ENCODE measurements around the gene CAB39L. TPM values are rescaled to one million over a fixed set of nuclear protein-coding genes. Genes with fewer than 3 reads are reported as not detected.
A peak's percentile ranks its signal among the peaks of the same experiment; 100 is the strongest.

Gene CAB39L
- total RNA-seq, 1 experiment from 2014 or later, result 2.2 TPM

DNA sequence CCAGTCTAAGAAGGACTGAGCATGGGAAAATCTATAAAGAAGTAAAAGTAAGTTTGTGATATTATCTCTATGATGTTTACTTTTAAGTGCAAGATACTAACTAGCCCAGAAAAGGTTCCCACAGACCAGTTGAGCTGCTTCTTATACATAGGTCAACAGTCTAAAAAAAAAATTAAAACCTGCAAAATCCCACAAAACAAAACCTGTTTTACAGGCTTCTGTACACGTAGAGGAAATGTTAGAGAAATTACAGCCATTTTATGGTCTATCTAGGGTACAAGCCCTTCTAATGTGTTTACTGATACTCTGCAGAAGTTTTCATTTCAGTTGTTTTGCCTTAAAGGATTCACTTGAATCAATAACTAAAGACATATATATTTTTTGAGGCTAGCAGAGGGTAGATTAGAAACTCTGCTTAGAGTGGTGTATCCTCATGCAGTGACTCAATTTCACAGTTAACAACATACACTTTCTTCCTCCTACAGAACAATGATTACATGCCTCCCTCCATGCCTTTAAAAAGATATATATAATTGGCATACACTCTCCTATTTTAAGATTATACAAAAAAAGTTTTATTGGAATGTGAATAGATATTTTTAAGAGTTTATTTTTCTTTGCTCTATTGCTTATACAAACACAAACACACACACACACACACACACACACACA lies 43.9 kb downstream of the CAB39L start:
- DNase-seq (ENCODE audit: low read depth), result no peak

DNA sequence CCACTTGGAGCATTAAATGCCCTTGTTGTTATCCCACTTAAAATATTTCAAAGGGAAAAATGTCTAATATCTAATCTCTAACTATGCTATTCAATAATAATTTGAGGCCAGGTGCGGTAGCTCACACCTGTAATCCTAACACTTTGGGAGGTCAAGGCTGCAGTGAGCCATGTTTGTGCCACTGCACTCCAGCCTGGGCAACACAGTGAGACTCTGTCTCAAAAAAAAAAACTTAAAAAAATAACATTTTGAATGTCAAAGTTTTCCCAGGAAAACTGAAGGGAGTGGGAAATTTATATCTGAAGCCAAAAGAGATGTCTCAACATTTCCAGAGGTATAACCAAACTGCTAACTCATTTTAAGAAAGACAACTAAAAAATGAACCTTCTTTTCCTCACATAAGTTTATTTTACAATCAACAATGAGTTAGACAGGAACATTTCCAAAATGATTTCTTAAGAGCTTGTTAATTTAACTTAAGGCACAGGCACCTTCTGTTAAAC lies 47.9 kb downstream of the CAB39L start:
- no peak for DNase-seq (ENCODE audit: low read depth)

DNA sequence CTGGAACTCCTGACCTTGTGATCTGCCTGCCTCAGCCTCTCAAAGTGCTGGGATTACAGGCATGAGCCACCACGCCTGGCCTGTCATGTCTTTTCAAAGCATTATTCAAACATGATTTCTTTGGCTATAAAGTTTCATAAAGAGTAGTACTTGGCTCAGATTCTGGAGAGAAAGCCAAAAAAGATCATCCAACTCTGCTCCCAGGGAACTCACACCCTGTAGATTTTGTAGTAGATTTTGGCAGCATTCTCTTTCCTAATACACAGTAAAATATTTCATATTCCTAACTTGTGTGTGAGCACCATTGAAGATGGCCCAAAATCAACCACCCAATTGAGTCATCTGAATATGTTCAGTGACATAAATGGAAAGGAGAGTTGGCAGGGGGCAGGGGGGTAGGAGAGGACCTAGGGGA lies 48.4 kb downstream of the CAB39L start:
- DNase-seq (ENCODE audit: low read depth), result no peak

DNA sequence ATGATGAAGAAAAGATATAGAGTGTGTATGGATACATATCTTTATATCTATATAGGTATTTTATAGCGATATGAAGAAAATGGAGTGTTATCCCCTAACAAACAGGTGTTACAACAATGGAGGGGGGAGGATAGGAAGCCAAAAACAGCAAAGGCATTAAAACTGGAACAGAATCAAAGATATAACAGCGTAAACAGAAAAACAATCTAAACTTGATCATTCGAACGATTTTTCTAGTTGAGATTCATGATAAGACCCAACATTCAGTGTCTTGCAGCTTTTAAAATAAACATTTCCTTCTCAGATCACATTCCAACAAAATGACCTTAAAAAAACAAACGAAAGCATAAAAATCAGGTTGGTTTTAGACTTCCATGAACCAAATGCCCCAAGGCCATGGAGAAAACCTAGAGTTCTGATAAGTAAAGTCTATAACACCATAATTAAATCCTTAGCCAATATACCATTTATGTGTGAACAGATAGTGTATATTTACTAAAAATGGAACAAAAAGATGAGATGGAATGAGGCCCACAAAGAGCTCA lies 55.7 kb downstream of the CAB39L start:
- no peak for DNase-seq (ENCODE audit: low read depth)

DNA sequence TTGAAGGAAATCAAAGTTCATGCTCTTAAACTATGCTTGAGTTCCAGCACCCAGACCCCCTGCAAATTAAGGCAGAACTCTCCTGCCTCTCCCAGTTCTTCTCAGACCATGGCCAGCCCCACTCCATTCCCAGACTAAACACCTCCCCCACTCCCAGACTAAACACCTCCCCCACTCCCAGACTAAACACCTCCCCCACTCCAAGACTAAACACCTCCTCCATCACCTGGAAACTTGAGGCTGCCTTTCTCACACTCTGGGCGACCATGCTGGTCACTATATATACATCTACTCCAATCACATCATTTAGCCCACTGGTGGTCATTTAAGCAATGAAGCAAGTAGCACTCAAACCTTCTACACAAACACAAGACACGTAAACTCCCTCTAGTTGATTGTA lies 57.2 kb downstream of the CAB39L start:
- DNase-seq (ENCODE audit: low read depth), result no peak

DNA sequence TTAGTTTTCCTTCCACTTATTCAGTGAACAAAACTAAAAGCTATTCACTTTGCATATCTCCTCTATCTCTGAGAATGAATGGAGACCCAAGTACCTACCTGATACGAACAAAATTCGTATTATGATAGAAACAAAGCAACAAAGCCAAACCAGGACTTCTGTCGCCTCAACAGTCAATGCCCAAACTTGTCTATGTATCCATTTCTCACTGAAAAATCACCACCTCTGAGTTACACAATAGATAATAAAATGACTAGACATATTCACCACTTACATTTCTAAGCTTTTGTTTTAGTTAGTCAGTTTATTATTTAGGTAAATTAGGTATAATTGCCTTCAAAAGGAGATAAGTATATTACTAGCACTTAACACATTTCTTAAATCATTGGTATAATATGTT lies 67.7 kb downstream of the CAB39L start:
- no peak for DNase-seq (ENCODE audit: low read depth)

DNA sequence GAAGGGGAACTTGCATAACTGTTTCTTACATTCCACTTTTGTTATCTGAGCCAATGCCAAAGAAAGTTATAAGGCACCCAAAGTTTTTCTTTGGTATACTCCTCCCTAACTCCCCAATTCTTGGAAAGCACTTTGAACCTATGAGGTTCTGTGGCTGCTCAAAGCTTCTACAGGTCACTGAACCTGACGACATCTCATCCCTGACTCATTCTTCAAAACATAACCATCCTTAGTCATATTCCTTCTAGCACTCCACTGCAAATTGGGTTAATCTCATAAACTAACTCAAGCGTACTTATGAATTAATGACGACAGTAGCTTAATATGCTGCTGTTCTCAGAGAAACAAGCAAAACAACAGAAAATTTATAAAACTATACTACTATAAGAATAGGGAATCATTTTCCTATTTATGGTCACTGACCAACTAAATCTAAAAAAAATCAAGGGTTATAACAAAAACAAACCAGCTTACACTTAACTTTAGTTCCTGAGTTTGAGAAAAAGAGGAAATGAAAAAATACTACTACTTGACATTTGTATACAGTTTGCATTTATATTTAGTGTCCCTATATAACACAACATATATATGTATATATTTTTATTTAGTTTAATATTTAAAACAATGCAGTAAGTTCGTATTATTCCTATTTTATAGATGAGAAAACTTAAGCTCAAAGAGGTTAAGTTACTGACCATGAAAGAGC lies 69.1 kb downstream of the CAB39L start:
- peak; percentile 78 for DNase-seq (ENCODE audit: low read depth)

DNA sequence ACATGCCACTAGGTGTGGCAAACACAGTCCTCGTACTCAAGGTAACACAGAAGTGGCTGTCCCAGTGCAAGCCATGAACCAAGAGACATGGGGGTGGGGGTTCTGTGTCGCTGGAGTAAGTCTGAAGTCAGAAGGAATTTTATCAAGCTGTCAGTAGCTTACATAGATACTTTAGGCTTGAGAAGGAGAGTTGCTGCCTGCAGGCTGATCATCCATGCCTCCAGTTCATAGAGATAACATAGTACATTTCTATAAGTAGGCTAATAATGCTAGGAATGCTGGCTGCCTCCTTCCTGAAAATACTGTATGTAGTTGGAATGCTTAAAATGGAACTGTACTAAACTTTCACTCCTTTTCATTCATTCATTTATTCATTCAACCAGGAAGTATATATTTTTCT lies 70.1 kb downstream of the CAB39L start:
- no peak for DNase-seq (ENCODE audit: low read depth)

DNA sequence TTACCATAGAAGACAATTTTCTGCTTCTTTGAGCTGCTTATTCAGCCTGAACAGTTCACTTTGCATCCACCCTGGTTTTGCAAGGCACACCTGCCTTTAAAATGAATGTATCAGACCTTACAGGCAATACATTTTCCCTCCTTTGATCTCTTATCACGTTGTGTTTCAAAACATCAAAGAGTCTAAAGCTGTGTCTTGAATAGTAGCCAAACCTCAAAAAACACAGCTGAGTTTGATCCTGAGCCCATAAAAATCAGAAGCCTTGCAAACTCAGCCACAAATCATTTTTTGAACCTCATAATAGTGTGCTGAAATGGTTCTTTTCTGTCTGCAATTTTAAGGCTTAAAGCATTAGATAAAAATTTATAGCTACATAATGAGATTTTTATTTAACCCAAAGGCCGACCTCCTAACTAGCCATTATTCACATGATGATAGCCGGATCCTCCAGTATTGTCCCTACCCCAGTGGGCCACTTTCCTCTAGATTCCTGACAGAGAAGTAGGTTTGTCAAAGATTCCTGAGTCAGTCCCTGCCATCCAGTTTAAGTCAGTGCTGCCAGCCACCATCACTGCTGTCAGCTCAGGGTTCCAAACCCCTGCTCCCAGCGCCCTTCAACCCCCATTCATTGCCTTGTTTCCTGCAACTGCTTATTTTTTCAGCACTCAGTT lies 71.8 kb downstream of the CAB39L start:
- DNase-seq (ENCODE audit: low read depth), result no peak

DNA sequence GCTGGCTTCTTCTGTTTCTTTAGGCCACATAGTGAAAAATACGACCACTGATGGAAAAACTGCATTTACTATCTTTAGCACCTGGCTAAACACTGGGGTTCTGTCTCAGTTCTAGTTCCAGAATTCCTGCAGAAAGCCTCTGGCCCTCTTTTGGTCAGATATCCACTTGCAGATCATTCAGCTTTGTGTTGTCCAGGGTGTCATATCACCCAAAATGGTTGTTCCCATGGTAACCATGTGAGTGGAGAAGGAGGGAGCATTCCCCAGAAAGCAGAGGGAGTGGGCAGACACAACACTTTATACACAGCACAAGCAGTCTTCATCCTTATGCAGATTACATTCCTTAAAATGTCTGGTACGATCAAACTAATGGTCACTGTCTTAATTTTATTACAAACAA lies 73.5 kb downstream of the CAB39L start:
- DNase-seq (ENCODE audit: low read depth), result no peak

DNA sequence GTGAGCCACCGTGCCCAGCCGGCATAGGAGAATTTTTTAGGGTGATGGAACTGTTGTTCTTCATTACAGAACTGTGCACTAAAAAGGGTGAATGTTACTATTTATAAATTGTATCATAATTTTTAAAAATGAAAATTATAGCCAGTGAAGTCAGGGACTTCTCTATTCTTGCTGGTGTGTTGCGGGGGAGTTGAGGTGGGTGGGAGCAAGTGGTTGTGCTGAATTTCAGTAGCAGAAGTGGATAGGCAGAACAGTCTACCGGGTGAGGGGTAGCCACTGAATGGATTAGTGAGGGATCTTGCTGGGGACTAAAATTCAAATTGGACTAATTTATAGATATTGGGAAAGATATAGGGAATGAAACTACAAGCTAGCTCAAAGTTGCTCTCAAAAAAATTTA lies 74.0 kb downstream of the CAB39L start:
- DNase-seq (ENCODE audit: low read depth), result no peak

DNA sequence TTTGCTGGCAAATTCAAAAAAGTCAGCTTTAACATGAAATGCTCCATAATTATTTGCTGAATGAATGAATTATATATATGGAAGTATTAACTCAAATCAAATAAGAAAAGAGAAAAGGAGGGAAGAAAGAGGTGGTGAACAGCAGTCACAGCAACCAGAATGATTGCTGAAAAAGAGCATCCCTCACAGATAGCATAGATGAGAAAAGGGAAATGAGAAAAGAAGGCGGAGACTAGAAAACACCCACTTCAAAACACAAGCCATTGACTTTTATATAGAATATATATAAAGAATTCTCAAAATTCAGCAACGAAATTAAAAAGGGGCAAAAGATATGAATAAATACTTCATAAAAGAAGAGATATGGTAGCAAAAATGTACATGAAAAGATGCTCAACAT lies 75.2 kb downstream of the CAB39L start:
- DNase-seq (ENCODE audit: low read depth), result no peak

DNA sequence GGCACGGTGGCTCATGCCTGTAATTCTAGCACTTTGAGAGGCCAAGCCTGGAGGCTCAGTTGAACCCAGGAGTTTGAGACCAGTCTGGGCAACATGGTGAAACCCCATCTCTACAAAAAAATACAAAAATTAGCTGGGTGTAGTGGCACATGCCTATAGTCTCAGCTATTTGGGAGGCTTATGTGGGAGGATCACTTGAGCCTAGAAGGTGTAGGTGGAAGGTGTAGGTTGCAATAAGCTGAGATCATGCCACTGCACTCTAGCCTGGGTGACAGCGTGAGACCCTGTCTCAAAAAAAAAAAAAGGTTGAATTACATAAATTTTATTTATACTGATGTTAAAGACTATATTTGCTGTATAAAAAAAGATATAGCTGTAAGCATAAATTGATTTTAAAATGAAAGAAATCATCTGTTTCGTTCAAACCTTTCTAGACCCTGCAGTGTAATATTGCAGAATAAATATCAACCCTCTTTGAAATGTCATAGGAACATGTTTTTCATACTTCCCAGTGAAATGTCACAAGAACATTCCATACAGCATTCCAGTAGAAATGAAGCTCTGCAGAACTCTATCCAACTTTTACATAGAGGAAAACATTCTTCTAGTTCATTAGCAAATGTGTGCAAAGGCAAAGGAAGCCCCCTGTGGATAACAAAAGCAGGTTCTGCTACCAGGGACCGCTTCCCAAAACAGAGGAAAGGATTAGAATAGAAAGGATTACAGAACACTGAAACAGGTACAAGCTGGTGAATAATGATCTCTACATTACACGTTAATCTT lies 76.0 kb downstream of the CAB39L start:
- no peak for DNase-seq (ENCODE audit: low read depth)

DNA sequence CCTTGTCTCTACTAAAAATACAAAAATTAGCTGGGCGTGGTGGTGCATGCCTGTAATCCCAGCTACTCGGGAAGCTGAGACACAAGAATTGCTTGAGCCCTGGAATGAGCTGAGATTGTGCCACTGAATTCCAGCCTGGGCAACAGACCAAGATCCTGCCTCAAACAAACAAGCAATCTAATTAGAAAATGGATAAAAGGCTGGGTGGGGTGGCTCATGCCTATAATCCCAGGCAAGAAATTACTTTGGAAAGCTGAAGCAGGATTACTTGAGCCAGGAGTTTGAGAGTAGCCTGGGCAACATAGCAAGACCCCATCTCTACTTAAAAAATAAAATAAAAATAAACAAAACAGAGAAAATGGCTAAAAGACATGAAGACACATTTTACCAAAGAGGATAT lies 77.0 kb downstream of the CAB39L start:
- DNase-seq (ENCODE audit: low read depth), result no peak

DNA sequence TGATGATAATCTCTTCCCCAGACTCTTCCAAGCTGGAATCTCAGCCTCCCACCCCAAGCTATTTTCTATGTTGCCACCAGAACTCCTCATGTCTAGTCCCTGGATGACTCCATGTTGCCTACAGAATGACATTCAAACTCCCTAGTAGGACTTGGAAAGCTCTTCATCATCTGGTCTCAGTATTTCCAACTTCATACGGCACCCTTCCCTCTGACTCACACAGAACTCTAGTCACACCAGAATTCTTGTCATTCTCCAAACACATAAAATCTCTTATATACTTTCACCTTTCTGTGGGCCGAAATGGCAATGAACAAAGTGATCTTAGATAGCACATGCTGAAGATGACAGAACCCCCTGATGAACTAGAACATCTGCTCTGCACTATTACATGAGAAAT lies 86.2 kb downstream of the CAB39L start:
- peak; percentile 15 for DNase-seq (ENCODE audit: low read depth)

DNA sequence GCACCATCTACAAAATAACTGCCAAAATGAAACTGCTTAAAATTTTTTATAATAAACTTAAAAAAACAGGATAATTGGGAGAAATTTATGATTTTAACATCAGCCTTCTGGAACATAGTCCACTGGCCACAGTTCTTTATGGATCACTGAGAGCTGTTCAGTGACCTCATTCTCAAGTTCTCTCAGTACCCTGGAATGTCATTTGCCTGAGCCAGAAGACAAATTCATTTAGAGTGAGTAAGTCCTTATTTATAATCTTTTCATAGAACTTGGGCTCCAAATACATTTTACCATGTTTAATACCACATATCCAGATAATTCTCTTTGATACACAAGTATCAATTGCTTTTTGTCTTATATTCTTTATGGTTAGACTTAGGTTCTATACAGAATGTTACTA lies 87.6 kb downstream of the CAB39L start:
- DNase-seq (ENCODE audit: low read depth), result peak; percentile 55

DNA sequence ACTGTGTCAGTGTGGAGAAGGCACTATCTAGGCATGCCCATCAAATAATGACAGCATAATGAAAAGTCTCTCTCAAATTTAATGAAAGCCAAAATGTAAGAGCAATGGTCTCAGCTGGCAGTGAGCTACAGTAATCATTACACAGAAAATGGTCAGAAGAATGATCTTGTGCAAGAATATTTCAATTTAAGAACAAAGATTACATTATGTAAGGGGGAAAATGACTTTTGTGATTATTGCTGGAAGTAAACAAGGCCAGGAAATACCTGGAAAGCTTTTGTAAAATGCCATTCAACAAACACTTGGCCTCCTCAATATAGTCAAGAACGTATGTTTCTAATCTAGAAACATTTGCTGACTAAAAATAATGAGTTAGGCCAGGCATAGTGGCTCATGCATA lies 89.1 kb downstream of the CAB39L start:
- DNase-seq (ENCODE audit: low read depth), result no peak

DNA sequence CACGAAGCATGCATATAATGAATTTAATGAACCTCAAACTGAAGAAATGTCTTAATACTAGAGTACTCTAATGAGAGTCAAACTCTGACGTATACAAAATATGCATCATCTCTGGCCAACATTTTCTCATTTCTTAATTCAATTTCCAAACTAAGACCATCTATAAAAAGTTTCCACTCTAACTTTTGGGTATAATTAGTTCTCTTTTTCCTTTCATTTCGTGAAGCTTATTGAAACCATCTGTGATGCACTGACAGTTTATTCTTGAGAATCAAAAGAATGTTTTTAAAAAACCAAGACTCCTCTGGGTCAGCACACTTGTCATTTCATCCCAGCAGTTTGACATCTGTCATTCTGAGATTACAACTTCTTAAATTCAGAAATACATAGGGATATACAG lies 90.0 kb downstream of the CAB39L start:
- no peak for DNase-seq (ENCODE audit: low read depth)

DNA sequence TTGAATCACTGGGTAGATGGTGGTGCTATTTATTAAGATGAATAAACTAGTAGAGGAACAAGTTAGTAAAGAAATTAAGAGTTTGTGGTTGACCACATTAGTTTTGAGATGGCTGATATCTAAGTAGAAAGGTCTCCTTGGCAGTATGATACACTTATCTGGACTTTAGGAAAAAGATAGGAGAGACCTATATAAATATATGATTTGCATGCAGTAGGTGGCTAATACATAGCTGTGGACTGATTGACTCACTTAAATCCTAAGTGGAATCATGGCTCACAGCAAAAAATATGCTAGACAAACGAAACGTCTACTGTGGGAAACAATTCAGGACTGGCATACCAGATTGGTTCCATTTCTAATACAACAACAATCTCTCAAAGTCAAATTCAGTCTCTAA lies 92.0 kb downstream of the CAB39L start:
- DNase-seq (ENCODE audit: low read depth), result peak; percentile 31

DNA sequence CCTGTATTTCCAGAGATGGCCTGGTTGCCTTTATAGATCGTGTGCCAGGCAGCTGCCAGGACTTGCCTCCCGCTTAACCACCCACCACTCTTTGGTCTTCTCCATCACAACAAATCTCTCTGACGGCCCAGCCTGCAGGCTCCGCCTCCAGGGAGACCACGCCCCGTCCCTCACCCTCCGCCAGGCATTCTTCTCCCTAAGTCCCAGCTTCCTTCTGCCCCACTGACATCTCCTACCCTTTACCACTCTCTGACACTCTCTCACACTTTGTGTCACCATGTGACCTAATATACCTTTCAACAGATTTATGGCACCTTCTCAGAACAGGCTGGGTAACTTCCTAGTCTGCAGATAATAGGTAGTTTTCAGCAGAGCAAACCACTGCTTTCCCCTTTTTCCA lies 95.1 kb downstream of the CAB39L start:
- DNase-seq (ENCODE audit: low read depth), result no peak

DNA sequence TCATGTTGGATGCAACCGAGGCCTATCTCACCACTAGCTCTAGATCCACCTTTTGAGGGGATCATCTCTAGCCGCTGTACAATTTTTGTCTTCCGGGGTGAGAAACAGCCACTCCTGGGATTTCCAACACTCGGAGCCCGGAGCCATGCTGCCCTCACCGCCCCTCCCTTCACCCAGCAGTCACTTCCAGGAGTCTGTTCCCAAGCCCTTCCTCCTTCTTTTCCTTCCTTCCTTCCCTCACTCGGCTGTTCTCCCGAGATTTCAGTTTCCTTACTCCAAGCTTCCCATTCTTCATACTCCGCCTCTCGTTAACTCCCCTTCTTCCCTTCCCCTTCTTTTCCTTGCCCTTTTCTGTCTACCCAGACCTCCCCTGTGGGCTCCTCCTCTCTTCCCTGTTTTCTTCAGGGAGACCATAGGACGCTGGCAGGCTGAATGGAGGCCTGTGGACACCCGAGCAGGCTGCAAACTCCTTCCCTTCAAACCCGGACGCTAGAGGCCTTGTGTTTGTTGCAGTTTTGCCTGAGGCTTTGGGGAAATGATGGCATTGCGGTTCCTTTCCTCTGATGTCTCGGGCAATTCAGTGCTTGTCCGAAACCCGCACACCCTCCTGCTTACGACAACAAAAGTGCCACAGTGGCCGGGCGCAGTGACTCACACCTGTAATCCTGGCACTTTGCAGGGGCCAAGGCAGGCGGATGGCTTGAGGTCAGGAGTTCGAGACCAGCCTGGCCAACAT lies 96.0 kb downstream of the CAB39L start:
- no peak for DNase-seq (ENCODE audit: low read depth)

Measured in Daoy (cell line).